GM21825 (cell line): Measurements from ENCODE around the gene CLNK.
A peak's percentile ranks its signal among the peaks of the same experiment; 100 is the strongest.

ENCODE experiments used
- ATAC-seq: cut with Tn5 transposase; IDR thresholded peaks from one replicate; pipeline ENCODE4 v1.9.1; 2021; ENCODE audit warnings: mild to moderate bottlenecking, moderate library complexity; ENCODE audit not compliant: unreplicated experiment

The CLNK gene

GRCh38 chr4:10701702-10702460, 17.3 kb upstream of the CLNK start:
- ATAC-seq: no peak

GRCh38 chr4:10701161-10701560, 16.6 kb upstream of the CLNK start:
- no peak for ATAC-seq

GRCh38 chr4:10698172-10698571, 13.6 kb upstream of the CLNK start:
- ATAC-seq: no peak

- ATAC-seq: no peak
Measured at GRCh38 chr4:10697086-10697485, 12.5 kb upstream of the CLNK start.

GRCh38 chr4:10696253-10696652, 11.7 kb upstream of the CLNK start:
- ATAC-seq: no peak

GRCh38 chr4:10694828-10695209, 10.3 kb upstream of the CLNK start:
- ATAC-seq: no peak

- no peak for ATAC-seq
Measured at GRCh38 chr4:10694151-10694827, 9.7 kb upstream of the CLNK start.

- ATAC-seq: no peak
Measured at GRCh38 chr4:10691651-10692050, 7.1 kb upstream of the CLNK start.

GRCh38 chr4:10690185-10690907, 5.8 kb upstream of the CLNK start:
- ATAC-seq: no peak

- no peak for ATAC-seq
Measured at GRCh38 chr4:10688846-10689245, 4.3 kb upstream of the CLNK start.

GRCh38 chr4:10688022-10688421, 3.5 kb upstream of the CLNK start:
- ATAC-seq: peak; percentile 48

- ATAC-seq: no peak
Measured at GRCh38 chr4:10687526-10687925, 3.0 kb upstream of the CLNK start.

- no peak for ATAC-seq
Measured at GRCh38 chr4:10682397-10682796, 2.2 kb downstream of the CLNK start.

GRCh38 chr4:10677796-10678497, 6.6 kb downstream of the CLNK start:
- ATAC-seq: peak; percentile 49

GRCh38 chr4:10673817-10674369, 10.7 kb downstream of the CLNK start:
- peak; percentile 56 for ATAC-seq

- no peak for ATAC-seq
Measured at GRCh38 chr4:10672379-10672778, 12.2 kb downstream of the CLNK start.

- ATAC-seq: no peak
Measured at GRCh38 chr4:10671799-10672198, 12.8 kb downstream of the CLNK start.

- ATAC-seq: peak; percentile 89
Measured at GRCh38 chr4:10671366-10671765, 13.2 kb downstream of the CLNK start.

- ATAC-seq: no peak
Measured at GRCh38 chr4:10670321-10670720, 14.2 kb downstream of the CLNK start.

GRCh38 chr4:10667701-10668326, 16.8 kb downstream of the CLNK start:
- ATAC-seq: no peak

- ATAC-seq: no peak
Measured at GRCh38 chr4:10666616-10667015, 18.0 kb downstream of the CLNK start.
